ENCODE measurements around the gene DECR2.

- TF ChIP-seq YY1 (IDR thresholded peaks at IDR 0.05; ENCODE audit: extremely low read depth, insufficient replicate concordance, low read depth, low read length) (no peak), EZH2 (IDR thresholded peaks at IDR 0.05) (no peak), CTCF (IDR thresholded peaks at IDR 0.05 in 2 of 3, conservative IDR thresholded peaks at IDR 0.05 in 1 of 3; ENCODE audit: borderline replicate concordance in 1 of 3, insufficient read depth in 1 of 3, low read depth in 2 of 3, low read length in 2 of 3) (no peak), POLR2AphosphoS5 (IDR thresholded peaks at IDR 0.05; ENCODE audit: low read depth, low read length) (no peak), ZNF274 (IDR thresholded peaks at IDR 0.05; ENCODE audit: low read depth, low read length) (no peak), MAX (IDR thresholded peaks at IDR 0.05) (no peak), CEBPB (IDR thresholded peaks at IDR 0.05; ENCODE audit: low read depth) (no peak), POLR2A (IDR thresholded peaks at IDR 0.05; ENCODE audit: borderline replicate concordance, extremely low read depth, insufficient read depth, insufficient read length) (no peak), ZBTB33 (IDR thresholded peaks at IDR 0.05; ENCODE audit: extremely low read depth, insufficient replicate concordance, low read length) (no peak)
Observed at GRCh38 chr16:361341-361871, 40.3 kb upstream of the DECR2 start.
